CD4-positive, alpha-beta T cell treated with Interleukin-6 for 4 hours (primary cell): ENCODE results near the gene ZCCHC4.

Experiments used
- DNase-seq: peaks from one replicate; pipeline ENCODE4 v3.0.0-alpha.2; 2020; ENCODE audit warnings: mixed read lengths

ZCCHC4 gene

GRCh38 chr4:25378437-25378743, 65.8 kb downstream of the ZCCHC4 start:
- no peak for DNase-seq

- DNase-seq, result no peak
Measured at GRCh38 chr4:25379591-25379990, 67.0 kb downstream of the ZCCHC4 start.

- DNase-seq, result no peak
Measured at GRCh38 chr4:25383647-25384046, 71.1 kb downstream of the ZCCHC4 start.

GRCh38 chr4:25386926-25387325, 74.4 kb downstream of the ZCCHC4 start:
- no peak for DNase-seq

GRCh38 chr4:25397305-25397704, 84.7 kb downstream of the ZCCHC4 start:
- no peak for DNase-seq

GRCh38 chr4:25399510-25399909, 86.9 kb downstream of the ZCCHC4 start:
- DNase-seq, result no peak

- no peak for DNase-seq
Measured at GRCh38 chr4:25401066-25401465, 88.5 kb downstream of the ZCCHC4 start.

GRCh38 chr4:25402521-25402920, 89.9 kb downstream of the ZCCHC4 start:
- DNase-seq, result no peak

- DNase-seq, result no peak
Measured at GRCh38 chr4:25403699-25404098, 91.1 kb downstream of the ZCCHC4 start.

GRCh38 chr4:25405453-25405852, 92.9 kb downstream of the ZCCHC4 start:
- DNase-seq, result no peak

GRCh38 chr4:25406081-25406692, 93.6 kb downstream of the ZCCHC4 start:
- DNase-seq, result no peak

- DNase-seq, result no peak
Measured at GRCh38 chr4:25410820-25411529, 98.4 kb downstream of the ZCCHC4 start.

GRCh38 chr4:25413261-25413660, 100.7 kb downstream of the ZCCHC4 start:
- no peak for DNase-seq

- no peak for DNase-seq
Measured at GRCh38 chr4:25417014-25417413, 104.4 kb downstream of the ZCCHC4 start.
